Activated CD4-positive, alpha-beta T cell treated with anti-CD3 and anti-CD28 coated beads, Interleukin-2, amount 50 U/mL, for 24 hours (primary cell): ENCODE data around the gene ZSCAN29.

Source experiments
- DNase-seq, 2 donors: peaks; one replicate each; pipeline ENCODE4 v3.0.0-alpha.2; 2020; ENCODE audit warnings: low read depth in 1 of 2, low spot score in 1 of 2

ZSCAN29 gene

GRCh38 chr15:43352693-43353382, 18.0 kb downstream of the ZSCAN29 start:
- no peak for DNase-seq

- no peak for DNase-seq
These were observed 23.7 kb downstream of the ZSCAN29 start for GRCh38 chr15:43347114-43347513.

GRCh38 chr15:43346305-43346704, 24.5 kb downstream of the ZSCAN29 start:
- no peak for DNase-seq

GRCh38 chr15:43330780-43331087, 40.1 kb downstream of the ZSCAN29 start:
- DNase-seq: no peak

- DNase-seq: peak; percentile 80 to 89
These were observed 40.7 kb downstream of the ZSCAN29 start, which contains the start of gene LCMT2 for GRCh38 chr15:43329960-43330779. Gene LCMT2 (minus strand): TSS chr15:43330573. CDS start chr15:43330489, 84 bp downstream.

GRCh38 chr15:43329217-43329959, 41.5 kb downstream of the ZSCAN29 start:
- peak; percentile 1 to 4 for DNase-seq

GRCh38 chr15:43325039-43325684, 45.7 kb downstream of the ZSCAN29 start:
- DNase-seq: no peak

GRCh38 chr15:43318990-43319771, 51.7 kb downstream of the ZSCAN29 start:
- DNase-seq: no peak

GRCh38 chr15:43317566-43318184, 53.2 kb downstream of the ZSCAN29 start:
- no peak for DNase-seq

GRCh38 chr15:43316971-43317346, 53.9 kb downstream of the ZSCAN29 start:
- no peak for DNase-seq

GRCh38 chr15:43316016-43316970, 54.5 kb downstream of the ZSCAN29 start:
- no peak for DNase-seq

- DNase-seq: no peak
These were observed 56.7 kb downstream of the ZSCAN29 start for GRCh38 chr15:43314171-43314570.

GRCh38 chr15:43312378-43312777, 58.5 kb downstream of the ZSCAN29 start:
- no peak for DNase-seq
